CD4-positive, alpha-beta memory T cell (primary cell): ENCODE measurements around the gene TSPYL1. TPM values are rescaled to one million over a fixed set of nuclear protein-coding genes. Genes with fewer than 3 reads are reported as not detected.
"Not testable (repeated sequence)": the region's sequence is repeated elsewhere in the genome, so short reads cannot be mapped to it uniquely, and the experiment has no call there.

Experiments
- CTCF ChIA-PET: fragments of 350-600 bp; sonication (Branson Sonifier 250); formaldehyde crosslinking; loops from one replicate; lab custom pipeline; 2021; ENCODE audit warnings: inconsistent platforms; ENCODE audit not compliant: partially characterized antibody; lab: Charles Lee
- POLR2A ChIA-PET: fragments of 350-600 bp; sonication (Branson Sonifier 250); formaldehyde crosslinking; loops from one replicate; lab custom pipeline; 2021; ENCODE audit not compliant: partially characterized antibody; lab: Charles Lee
- DNase-seq, 5 donors: peaks; one replicate each; pipeline versions ENCODE4 v3.0.0 to v3.0.0-alpha.2; 2020 to 2022; ENCODE audit warnings: mixed read lengths in 1 of 5
- H3K27ac ChIP-seq: one replicate; pipeline ENCODE4 v1.7.0; 2013; ENCODE audit warnings: low read depth, low read length
- H3K27me3 ChIP-seq: 2 replicates; pipeline ENCODE4 v1.7.0; 2013; ENCODE audit warnings: mild to moderate bottlenecking, low read length, moderate library complexity; ENCODE audit not compliant: insufficient read depth
- H3K36me3 ChIP-seq: 2 replicates; pipeline ENCODE4 v1.7.0; 2013; ENCODE audit warnings: mild to moderate bottlenecking, low read length, moderate library complexity; ENCODE audit not compliant: insufficient read depth
- H3K4me1 ChIP-seq: 2 replicates; pipeline ENCODE4 v1.7.0; 2013; ENCODE audit warnings: mild to moderate bottlenecking, low read length, moderate library complexity; ENCODE audit not compliant: insufficient read depth
- H3K4me3 ChIP-seq, 2 donors: one replicate each; pipeline ENCODE4 v1.7.0; 2013; ENCODE audit warnings: low read length in 2 of 2, mild to moderate bottlenecking in 1 of 2
- H3K9me3 ChIP-seq, 2 donors: one replicate each; pipeline ENCODE4 v1.7.0; 2013; ENCODE audit warnings: low read length in 2 of 2, control low read depth in 1 of 2; ENCODE audit not compliant: control insufficient read depth in 1 of 2
- H3K27ac Mint-ChIP-seq, 7 donors: one replicate each; pipeline ENCODE4 v1.8.0; 2020 to 2021; ENCODE audit warnings: mixed read lengths in 7 of 7, mild to moderate bottlenecking in 6 of 7, inconsistent platforms in 3 of 7, moderate library complexity in 3 of 7
- H3K27me3 Mint-ChIP-seq, 2 donors: one replicate each; pipeline ENCODE4 v1.8.0; 2020 to 2021; ENCODE audit warnings: mixed read lengths in 2 of 2
- H3K36me3 Mint-ChIP-seq, 2 donors: one replicate each; pipeline ENCODE4 v1.8.0; 2020 to 2021; ENCODE audit warnings: mixed read lengths in 2 of 2, inconsistent platforms in 1 of 2, mild to moderate bottlenecking in 1 of 2
- H3K4me1 Mint-ChIP-seq, 4 donors: one replicate each; pipeline ENCODE4 v1.8.0; 2020 to 2021; ENCODE audit warnings: mixed read lengths in 4 of 4, mild to moderate bottlenecking in 1 of 4
- H3K4me3 Mint-ChIP-seq, 8 donors: one replicate each; pipeline ENCODE4 v1.8.0; 2020 to 2021; ENCODE audit warnings: mixed read lengths in 8 of 8, mild to moderate bottlenecking in 7 of 8, moderate library complexity in 6 of 8, inconsistent platforms in 3 of 8
- H3K9me3 Mint-ChIP-seq, 8 donors: one replicate each; pipeline ENCODE4 v1.8.0; 2020 to 2021; ENCODE audit warnings: mixed read lengths in 8 of 8, mild to moderate bottlenecking in 5 of 8, inconsistent platforms in 3 of 8, moderate library complexity in 1 of 8
- intact Hi-C: fragments of 100-400 bp; cut with micrococcal nuclease; formaldehyde crosslinking; loops from one replicate; pipeline ENCODE4 v1.15.1; 2023
- polyA plus RNA-seq, 2 donors: library from polyadenylated mRNA; unstranded; fragments of 300-500 nt; fragmentation: Illumina TruSeq; gene quantifications; one replicate each; pipeline ENCODE4 v1.2.3, GENCODE V29; 2021
- total RNA-seq, 2 experiments: library from RNA; stranded (reverse); gene quantifications; one replicate each; pipeline ENCODE4 v1.2.3, GENCODE V29; 2021

TSPYL1 gene
- total RNA-seq (100 to 1,000 TPM; 107 to 109 TPM), polyA plus RNA-seq (10 to 100 TPM; 41.8 to 62.0 TPM)

DNA sequence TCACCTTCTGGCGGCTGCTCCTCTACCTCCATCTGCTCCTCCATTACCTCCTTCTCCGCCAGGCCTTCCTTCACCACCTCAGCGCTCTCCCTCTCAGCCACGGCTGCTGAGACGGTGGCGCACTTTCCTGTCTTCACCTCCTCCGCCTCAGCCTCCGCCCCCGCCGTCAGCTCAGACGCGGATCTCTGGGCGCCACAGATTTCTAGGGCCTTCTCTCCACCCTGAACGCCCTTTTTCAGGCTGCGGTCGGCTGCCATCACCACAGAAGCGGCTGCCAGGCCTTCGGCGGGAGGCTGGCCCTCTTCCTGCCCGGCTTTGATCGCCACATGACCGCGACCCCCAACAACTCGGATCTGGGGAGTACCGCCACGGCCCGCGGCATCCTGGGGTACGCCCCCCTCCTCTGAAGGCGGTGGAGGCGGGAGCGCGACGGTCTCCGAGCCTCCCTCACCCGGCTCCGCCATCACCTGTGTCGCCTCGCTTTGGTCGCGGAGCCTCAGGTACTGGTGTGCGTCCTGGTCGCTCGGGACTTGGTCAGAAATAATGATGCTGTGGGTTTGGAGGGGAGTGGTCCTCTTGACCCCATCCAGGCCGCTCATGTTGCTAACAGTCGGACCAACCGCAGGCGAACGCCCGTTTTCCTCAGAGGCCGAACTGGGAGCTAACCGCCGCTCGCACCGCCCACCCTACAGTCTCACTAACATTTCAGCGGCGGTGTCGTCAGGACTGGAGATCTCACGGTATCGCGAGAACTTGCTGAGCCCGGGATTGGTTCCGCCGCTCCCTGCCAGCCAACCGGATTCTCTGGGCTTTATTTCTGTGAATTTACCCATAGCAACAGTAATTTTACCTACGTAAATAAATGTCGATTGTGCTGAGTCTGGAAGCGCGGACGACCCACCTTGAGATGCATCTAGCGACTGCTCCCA, at the start of gene TSPYL1:
TSS of gene TSPYL1 (minus strand) at position 699 of the 929 bp plus-strand sequence. CDS start at position 599, 100 bp downstream.
- Mint-ChIP-seq H3K4me1 (peaks cover 40 to 75% (median 50%) of the 10 kb centered on the region in 4 donors), H3K36me3 (peaks cover 38 to 46% of the 10 kb centered on the region in 2 donors)
- POLR2A ChIA-PET = interaction anchor here (0.6 to 4.8 kb wide), 22 partner anchors 9 to 1323 kb away, joined by 3 to 114 read pairs (median 4); partner anchors contain the start of genes DSE, GOPC, KPNA5 and NT5DC1

DNA sequence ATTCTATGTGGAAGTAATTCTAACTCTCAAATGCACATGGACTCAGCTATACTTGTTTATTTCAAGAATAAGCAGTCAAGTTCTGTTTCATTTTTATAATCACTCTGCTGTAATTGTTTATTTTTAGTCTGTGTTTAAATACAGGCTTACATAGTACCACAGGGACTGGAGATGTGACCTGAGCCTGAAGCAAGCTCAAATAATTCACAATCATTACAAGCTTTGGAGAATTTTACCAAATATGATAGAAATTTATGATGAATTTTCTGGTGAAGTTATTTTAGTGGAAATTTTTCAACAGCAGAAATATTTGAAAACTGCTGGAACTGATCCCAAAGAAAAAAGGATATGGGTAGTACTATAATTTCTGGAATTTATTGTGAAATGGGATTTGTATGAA, 49.4 kb upstream of the TSPYL1 start:
- H3K36me3 Mint-ChIP-seq = peaks cover 0 to 4% of the 10 kb centered on the region in 2 donors
- no peaks in the 10 kb centered on the region for H3K27me3 Mint-ChIP-seq
- H3K27ac Mint-ChIP-seq = no peak overlapping the region
- Histone ChIP-seq H3K27me3 (no peaks in the 10 kb centered on the region), H3K27ac (no peak overlapping the region), H3K4me1 (no peaks in the 10 kb centered on the region), H3K4me3 (no peak overlapping the region), H3K9me3 (no peaks in the 10 kb centered on the region), H3K36me3 (no peaks in the 10 kb centered on the region)
- H3K9me3 Mint-ChIP-seq = peaks cover 0 to 6% (median under 1%) of the 10 kb centered on the region in 8 donors
- no peak for DNase-seq
- CTCF ChIA-PET = no interaction called here
- intact Hi-C loops = no loop called here
- no peak overlapping the region for H3K4me3 Mint-ChIP-seq
- no peaks in the 10 kb centered on the region for H3K4me1 Mint-ChIP-seq
- POLR2A ChIA-PET = no interaction called here

More for the DNA sequence above, at the start of gene TSPYL1:
- Mint-ChIP-seq H3K27ac (peak within 1 kb of the TSS; percentile 99 to 100 (median 100)), H3K27me3 (no peaks in the 10 kb centered on the region), H3K9me3 (peaks cover 0 to 3% (median 0%) of the 10 kb centered on the region in 8 donors), H3K4me3 (peak within 1 kb of the TSS; percentile 96 to 100 (median 99))
- Histone ChIP-seq H3K4me3 (peak within 1 kb of the TSS; percentile 95 to 97), H3K4me1 (peaks cover 50% of the 10 kb centered on the region), H3K9me3 (no peaks in the 10 kb centered on the region), H3K27ac (peak within 1 kb of the TSS; percentile 97), H3K27me3 (no peaks in the 10 kb centered on the region), H3K36me3 (peaks cover 6% of the 10 kb centered on the region)
- intact Hi-C loops = loop anchor here (1.0 to 10.0 kb wide), 7 partner anchors 25 to 402 kb away; partner anchors contain the start of genes DSE, KPNA5, NT5DC1 and RWDD1
- CTCF ChIA-PET = interaction anchor here (1.0 to 5.3 kb wide), 12 partner anchors 8 to 402 kb away, joined by 3 to 40 read pairs (median 4); partner anchors contain the start of gene TSPYL4
- DNase-seq = peak; percentile 96 to 98 (median 97)

DNA sequence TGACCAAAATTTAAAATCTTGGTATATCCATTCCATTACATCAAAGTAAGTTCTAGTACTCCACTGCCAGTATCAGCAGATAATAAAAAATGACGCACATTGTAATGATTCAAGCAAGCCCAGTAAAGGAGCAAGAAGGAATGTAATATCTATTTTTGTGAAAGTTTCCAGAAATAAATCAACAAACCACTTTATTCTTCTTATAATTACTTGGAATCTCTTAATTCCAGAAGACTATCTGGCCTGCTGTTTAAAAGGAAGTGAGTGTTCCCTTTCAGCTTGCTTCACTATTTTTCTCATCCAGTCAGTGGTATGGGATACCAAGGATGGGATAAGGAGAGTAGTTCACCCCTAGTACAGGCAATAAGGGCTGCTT, 48.8 kb upstream of the TSPYL1 start:
- no peaks in the 10 kb centered on the region for H3K4me1 ChIP-seq
- Mint-ChIP-seq H3K9me3 (peaks cover 0 to 6% (median under 1%) of the 10 kb centered on the region in 8 donors), H3K36me3 (peaks cover 0 to 4% of the 10 kb centered on the region in 2 donors), H3K27me3 (no peaks in the 10 kb centered on the region), H3K4me1 (no peaks in the 10 kb centered on the region), H3K27ac (no peak overlapping the region), H3K4me3 (no peak overlapping the region)
- H3K27ac ChIP-seq = no peak overlapping the region
- H3K27me3 ChIP-seq = no peaks in the 10 kb centered on the region
- intact Hi-C loops = no loop called here
- no peak overlapping the region for H3K4me3 ChIP-seq
- ChIA-PET POLR2A (no interaction called here), CTCF (no interaction called here)
- H3K9me3 ChIP-seq = no peaks in the 10 kb centered on the region
- no peak for DNase-seq
- H3K36me3 ChIP-seq = no peaks in the 10 kb centered on the region

DNA sequence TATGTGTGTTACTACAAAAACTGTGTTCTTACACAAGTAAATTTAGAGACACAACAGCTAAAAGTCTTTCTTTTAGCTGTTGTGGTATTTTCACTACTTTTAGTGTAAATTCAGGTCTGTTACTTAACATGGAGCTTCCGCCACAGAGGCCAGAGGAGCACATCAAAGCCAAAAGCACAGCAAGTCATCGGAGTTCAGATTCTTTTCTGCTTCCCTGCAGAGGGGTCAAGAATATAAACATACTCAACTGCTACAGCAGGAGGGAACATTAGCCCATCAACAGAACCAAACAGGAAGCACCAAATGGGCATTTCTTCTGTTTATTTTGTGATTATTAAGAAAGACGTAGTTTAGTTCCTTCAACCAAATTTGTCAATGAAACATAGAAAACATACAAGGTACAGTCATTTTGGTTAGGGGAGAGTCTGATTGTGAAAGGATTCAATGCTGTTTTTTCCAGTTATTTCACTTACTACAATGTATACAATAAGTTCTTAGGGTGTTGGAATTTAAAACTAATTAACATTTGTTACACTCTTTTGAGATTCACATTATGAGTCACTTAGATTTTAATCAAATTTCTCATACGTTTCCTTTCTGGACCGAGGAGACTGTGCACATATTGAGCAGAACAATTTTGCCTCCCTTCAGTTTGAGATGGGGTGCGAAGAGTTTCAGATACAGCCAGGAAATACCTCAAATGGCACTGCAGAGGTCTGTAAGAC, 48.2 kb upstream of the TSPYL1 start:
- no peaks in the 10 kb centered on the region for H3K9me3 ChIP-seq
- CTCF ChIA-PET = no interaction called here
- no peak overlapping the region for H3K4me3 ChIP-seq
- no peaks in the 10 kb centered on the region for H3K4me1 ChIP-seq
- no peak overlapping the region for H3K27ac ChIP-seq
- H3K36me3 ChIP-seq = no peaks in the 10 kb centered on the region
- POLR2A ChIA-PET = no interaction called here
- Mint-ChIP-seq H3K36me3 (peaks cover 0 to under 1% of the 10 kb centered on the region in 2 donors), H3K9me3 (peaks cover 0 to 4% (median 0%) of the 10 kb centered on the region in 8 donors), H3K4me1 (no peaks in the 10 kb centered on the region), H3K27ac (no peak overlapping the region), H3K4me3 (no peak overlapping the region), H3K27me3 (no peaks in the 10 kb centered on the region)
- no peaks in the 10 kb centered on the region for H3K27me3 ChIP-seq
- intact Hi-C loops = no loop called here
- DNase-seq = no peak

DNA sequence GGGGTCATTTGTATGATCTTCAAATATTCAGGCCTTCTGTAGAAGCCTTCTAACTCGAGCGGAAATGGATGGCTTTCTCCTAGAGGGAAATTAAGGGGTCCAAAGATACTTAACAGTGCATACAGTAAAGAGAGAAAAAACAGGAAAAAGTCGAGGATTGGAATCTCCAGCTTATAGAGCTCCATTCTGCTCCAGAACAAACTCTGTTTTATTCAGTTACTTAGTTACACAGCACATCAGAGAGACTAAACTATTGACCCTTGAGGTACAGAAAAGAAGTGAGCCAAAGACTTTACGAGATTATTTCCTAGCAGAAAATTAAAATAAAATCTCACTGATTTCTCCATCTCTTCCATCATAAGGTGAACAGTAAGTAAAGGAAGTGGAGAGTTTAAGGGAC, 47.3 kb upstream of the TSPYL1 start:
- POLR2A ChIA-PET = no interaction called here
- intact Hi-C loops = no loop called here

DNA sequence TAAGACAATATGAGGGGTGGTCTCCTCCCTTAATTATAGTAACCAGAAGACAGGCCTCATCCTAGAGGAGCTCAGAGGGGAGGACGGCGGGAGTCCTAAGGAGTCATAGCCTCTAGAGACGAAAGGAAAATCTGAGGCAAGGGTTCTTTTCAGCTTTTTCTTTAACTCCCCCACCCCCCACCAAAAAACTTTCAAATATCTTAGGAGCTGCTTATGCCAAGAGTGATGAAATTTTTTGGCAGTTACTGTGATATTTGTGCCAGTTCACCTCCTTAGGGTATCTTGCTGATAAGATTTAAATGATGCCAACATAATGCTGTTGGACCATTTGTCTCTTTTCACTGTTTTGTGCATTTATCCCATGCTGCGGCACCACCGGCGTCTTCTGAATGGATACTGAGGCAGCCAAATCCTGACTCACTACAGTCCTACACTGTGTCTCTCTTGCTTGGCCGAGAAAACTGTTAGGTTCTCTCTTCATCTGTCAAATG, 46.5 kb upstream of the TSPYL1 start:
- no peak for DNase-seq
- Mint-ChIP-seq H3K27me3 (no peaks in the 10 kb centered on the region), H3K36me3 (no peaks in the 10 kb centered on the region), H3K4me1 (no peaks in the 10 kb centered on the region), H3K4me3 (no peak overlapping the region), H3K27ac (no peak overlapping the region), H3K9me3 (no peaks in the 10 kb centered on the region)
- H3K27me3 ChIP-seq = no peaks in the 10 kb centered on the region
- no peaks in the 10 kb centered on the region for H3K4me1 ChIP-seq
- CTCF ChIA-PET = no interaction called here
- no peak overlapping the region for H3K4me3 ChIP-seq
- POLR2A ChIA-PET = no interaction called here
- no peaks in the 10 kb centered on the region for H3K9me3 ChIP-seq
- intact Hi-C loops = no loop called here
- no peaks in the 10 kb centered on the region for H3K36me3 ChIP-seq
- H3K27ac ChIP-seq = no peak overlapping the region

More for the DNA sequence above, 47.3 kb upstream of the TSPYL1 start:
- no peak overlapping the region for H3K4me3 ChIP-seq
- CTCF ChIA-PET = no interaction called here
- H3K4me1 Mint-ChIP-seq = no peaks in the 10 kb centered on the region
- H3K36me3 Mint-ChIP-seq = no peaks in the 10 kb centered on the region
- no peaks in the 10 kb centered on the region for H3K27me3 ChIP-seq
- no peaks in the 10 kb centered on the region for H3K9me3 ChIP-seq
- no peaks in the 10 kb centered on the region for H3K9me3 Mint-ChIP-seq
- H3K4me1 ChIP-seq = no peaks in the 10 kb centered on the region
- H3K27me3 Mint-ChIP-seq = no peaks in the 10 kb centered on the region
- DNase-seq = no peak
- no peak overlapping the region for H3K4me3 Mint-ChIP-seq
- H3K27ac Mint-ChIP-seq = no peak overlapping the region
- H3K36me3 ChIP-seq = no peaks in the 10 kb centered on the region
- no peak overlapping the region for H3K27ac ChIP-seq

DNA sequence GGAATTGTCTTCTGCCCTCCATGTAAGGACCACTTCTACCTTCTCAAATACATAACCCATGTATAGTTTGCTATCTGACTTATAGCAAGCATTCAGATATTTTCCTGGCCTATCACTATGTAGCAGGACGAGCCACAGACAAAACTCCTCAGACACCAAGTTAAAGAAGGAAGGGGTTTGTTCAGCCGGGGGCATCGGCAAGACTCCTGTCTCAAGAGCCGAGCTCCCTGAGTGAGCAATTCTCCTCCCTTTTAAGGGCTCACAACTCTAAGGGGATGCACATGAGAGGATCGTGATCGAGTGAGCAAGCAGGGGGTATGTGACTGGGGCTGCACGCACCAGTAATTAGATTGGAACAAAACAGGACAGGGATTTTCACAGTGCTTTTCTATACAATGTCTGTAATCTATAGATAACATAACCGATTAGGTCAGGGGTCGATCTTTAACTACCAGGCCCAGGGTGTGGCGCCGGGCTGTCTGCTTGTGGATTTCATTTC, 46.0 kb upstream of the TSPYL1 start:
- not testable (repeated sequence) for DNase-seq

More for the DNA sequence above, 46.0 kb upstream of the TSPYL1 start:
- POLR2A ChIA-PET, intact Hi-C loops, H3K27me3 Mint-ChIP-seq, CTCF ChIA-PET, H3K36me3 ChIP-seq, H3K9me3 Mint-ChIP-seq, H3K27ac Mint-ChIP-seq, H3K36me3 Mint-ChIP-seq, H3K4me1 ChIP-seq, H3K4me3 ChIP-seq, H3K27me3 ChIP-seq, H3K4me3 Mint-ChIP-seq, H3K9me3 ChIP-seq, H3K27ac ChIP-seq, H3K4me1 Mint-ChIP-seq: not testable (repeated sequence)
